Glutamatergic neuron (in vitro differentiated cells): Measurements from ENCODE around the gene CROCC. TPM values are rescaled to one million over a fixed set of nuclear protein-coding genes. Genes with fewer than 3 reads are reported as not detected.

Source experiments
- DNase-seq: peaks from one replicate; pipeline ENCODE4 v3.0.0; 2022
- H3K27ac Mint-ChIP-seq: one replicate; pipeline ENCODE4 v1.8.0; 2020; ENCODE audit warnings: mild to moderate bottlenecking, mixed read lengths, inconsistent platforms; ENCODE audit not compliant: unreplicated experiment
- H3K27me3 Mint-ChIP-seq: one replicate; pipeline ENCODE4 v1.8.0; 2020; ENCODE audit warnings: mild to moderate bottlenecking, moderate library complexity, mixed read lengths, inconsistent platforms; ENCODE audit not compliant: unreplicated experiment
- H3K36me3 Mint-ChIP-seq: one replicate; pipeline ENCODE4 v1.8.0; 2020; ENCODE audit warnings: mild to moderate bottlenecking, mixed read lengths, inconsistent platforms; ENCODE audit not compliant: unreplicated experiment
- H3K4me1 Mint-ChIP-seq: one replicate; pipeline ENCODE4 v1.8.0; 2020; ENCODE audit warnings: mild to moderate bottlenecking, low read depth, mixed read lengths, inconsistent platforms; ENCODE audit not compliant: unreplicated experiment
- H3K4me3 Mint-ChIP-seq: one replicate; pipeline ENCODE4 v1.8.0; 2020; ENCODE audit warnings: mild to moderate bottlenecking, mixed read lengths, inconsistent platforms; ENCODE audit not compliant: unreplicated experiment
- H3K9me3 Mint-ChIP-seq: one replicate; pipeline ENCODE4 v1.8.0; 2020; ENCODE audit warnings: mild to moderate bottlenecking, moderate library complexity, mixed read lengths, inconsistent platforms; ENCODE audit not compliant: unreplicated experiment
- CTCF ChIP-seq: fragments of 200-600 bp; sonication (generic); IDR thresholded peaks from one replicate; pipeline ENCODE4 v1.5.0; 2021; ENCODE audit not compliant: partially characterized antibody, unreplicated experiment
- total RNA-seq: library from RNA; stranded (reverse); fragmentation: NEBNext Ultra II Directional; extraction: Animal tissue kit (Norgen Biotek cat#: 25700); gene quantifications from one replicate; pipeline ENCODE4 v1.2.1, GENCODE V29; 2021; ENCODE audit not compliant: unreplicated experiment

Gene CROCC
- total RNA-seq, 1 donor from 2014 or later = 50.9 TPM

GRCh38 chr1:16986962-16987361, 65.2 kb downstream of the CROCC start:
- no peak overlapping the region for H3K27ac Mint-ChIP-seq
- H3K4me1 Mint-ChIP-seq = no peaks in the 10 kb centered on the region
- no peak overlapping the region for H3K4me3 Mint-ChIP-seq
- H3K9me3 Mint-ChIP-seq = peaks cover 2% of the 10 kb centered on the region
- no peaks in the 10 kb centered on the region for H3K36me3 Mint-ChIP-seq
- TF ChIP-seq CTCF = peak; percentile 71
- H3K27me3 Mint-ChIP-seq = peaks cover 2% of the 10 kb centered on the region
- peak; percentile 77 for DNase-seq

- no peak for TF ChIP-seq CTCF
- H3K4me1 Mint-ChIP-seq = no peaks in the 10 kb centered on the region
- H3K36me3 Mint-ChIP-seq = no peaks in the 10 kb centered on the region
- H3K4me3 Mint-ChIP-seq = no peak overlapping the region
- H3K27ac Mint-ChIP-seq = no peak overlapping the region
- peaks cover 2% of the 10 kb centered on the region for H3K27me3 Mint-ChIP-seq
- no peak for DNase-seq
- H3K9me3 Mint-ChIP-seq = peaks cover 2% of the 10 kb centered on the region
These were observed 66.5 kb downstream of the CROCC start for GRCh38 chr1:16988210-16988609.

- Mint-ChIP-seq H3K4me3 (no peak overlapping the region), H3K27ac (no peak overlapping the region), H3K4me1 (no peaks in the 10 kb centered on the region), H3K27me3 (peaks cover 2% of the 10 kb centered on the region), H3K36me3 (no peaks in the 10 kb centered on the region), H3K9me3 (peaks cover 2% of the 10 kb centered on the region)
- no peak for TF ChIP-seq CTCF
- no peak for DNase-seq
These were observed 68.1 kb downstream of the CROCC start for GRCh38 chr1:16989676-16990391.

GRCh38 chr1:16991571-16991970, 69.8 kb downstream of the CROCC start:
- Mint-ChIP-seq H3K9me3 (peaks cover 1% of the 10 kb centered on the region), H3K27ac (no peak overlapping the region), H3K4me1 (no peaks in the 10 kb centered on the region), H3K27me3 (peaks cover 6% of the 10 kb centered on the region), H3K36me3 (no peaks in the 10 kb centered on the region), H3K4me3 (no peak overlapping the region)
- TF ChIP-seq CTCF = no peak
- no peak for DNase-seq

GRCh38 chr1:16992102-16992501, 70.4 kb downstream of the CROCC start:
- peaks cover 6% of the 10 kb centered on the region for H3K27me3 Mint-ChIP-seq
- H3K36me3 Mint-ChIP-seq = no peaks in the 10 kb centered on the region
- no peak overlapping the region for H3K27ac Mint-ChIP-seq
- no peak for TF ChIP-seq CTCF
- H3K4me1 Mint-ChIP-seq = no peaks in the 10 kb centered on the region
- no peak for DNase-seq
- H3K9me3 Mint-ChIP-seq = peaks cover 1% of the 10 kb centered on the region
- H3K4me3 Mint-ChIP-seq = no peak overlapping the region
